GF-D8 (cell line): ENCODE measurements around the gene GPC1.

Experiments used
- DNase-seq: peaks from one replicate; lab custom pipeline; 2025; lab: John Stamatoyannopoulos, UW

GPC1 gene

DNA sequence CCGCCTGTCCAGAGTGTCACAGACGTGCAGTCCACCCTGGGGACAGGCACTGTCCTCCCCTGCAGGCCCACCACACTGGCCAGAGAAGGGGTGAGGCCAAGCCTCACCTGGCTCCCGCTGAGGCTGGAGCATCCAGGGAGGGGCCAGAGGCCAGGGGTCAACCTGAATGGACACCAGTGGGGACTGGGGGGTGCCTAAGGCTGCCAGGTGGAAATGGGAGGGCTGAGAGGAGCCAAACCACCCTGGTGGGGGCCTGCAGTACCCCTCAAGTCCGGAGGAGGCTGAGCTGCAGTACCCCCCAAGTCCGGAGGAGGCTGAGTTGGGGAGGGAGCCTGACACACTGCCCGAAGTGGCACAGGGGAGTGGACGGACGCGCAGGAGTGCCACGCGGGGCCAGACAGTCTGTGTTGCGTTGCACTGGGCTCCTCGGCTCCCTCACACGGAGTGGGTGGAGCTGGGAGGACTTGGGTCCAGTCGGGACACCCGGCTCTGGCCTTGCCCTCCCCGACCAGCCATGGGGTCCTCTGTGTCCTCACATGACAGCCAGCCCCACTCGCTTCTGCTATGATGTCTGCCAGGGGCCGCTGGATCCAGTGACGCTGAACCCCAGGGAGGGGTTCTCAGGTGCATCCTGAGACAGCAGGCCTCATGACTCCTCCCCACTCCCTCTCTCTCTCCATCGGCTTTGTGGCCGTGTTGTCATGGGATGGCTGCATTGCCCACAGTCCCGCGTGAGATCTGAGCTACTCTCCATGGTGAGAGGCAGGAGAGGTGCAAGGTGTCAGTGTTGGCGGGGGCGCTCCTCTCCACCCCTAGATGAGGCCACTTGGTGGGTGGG lies 22.3 kb upstream of the GPC1 start:
- DNase-seq, result no peak

- no peak for DNase-seq
Measured at GRCh38 chr2:240413813-240414429, 21.5 kb upstream of the GPC1 start.

GRCh38 chr2:240416821-240417220 lies 18.6 kb upstream of the GPC1 start:
- DNase-seq, result no peak

- no peak for DNase-seq
Measured at GRCh38 chr2:240418311-240418710, 17.2 kb upstream of the GPC1 start.

- no peak for DNase-seq
Measured at GRCh38 chr2:240419271-240419670, 16.2 kb upstream of the GPC1 start.

DNA sequence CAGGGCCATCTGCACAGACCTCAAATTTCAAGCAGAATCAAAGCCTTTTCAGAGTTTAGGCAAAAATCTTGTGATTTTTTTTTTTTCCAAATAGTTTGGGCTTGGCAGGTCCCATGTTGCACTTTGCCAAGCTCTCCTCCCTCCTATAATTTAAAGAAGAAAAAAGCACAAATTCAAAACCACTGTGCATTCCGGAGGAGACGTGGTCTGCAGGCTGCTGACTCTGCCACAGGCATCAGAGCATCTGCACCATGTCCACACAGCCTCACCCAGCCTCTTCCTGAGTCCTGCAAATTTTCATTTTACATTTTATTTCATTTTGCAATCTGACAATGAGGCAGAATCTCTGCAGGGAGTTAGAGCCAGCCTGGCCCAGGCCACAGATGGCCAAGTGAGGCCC lies 15.7 kb upstream of the GPC1 start:
- DNase-seq, result no peak

DNA sequence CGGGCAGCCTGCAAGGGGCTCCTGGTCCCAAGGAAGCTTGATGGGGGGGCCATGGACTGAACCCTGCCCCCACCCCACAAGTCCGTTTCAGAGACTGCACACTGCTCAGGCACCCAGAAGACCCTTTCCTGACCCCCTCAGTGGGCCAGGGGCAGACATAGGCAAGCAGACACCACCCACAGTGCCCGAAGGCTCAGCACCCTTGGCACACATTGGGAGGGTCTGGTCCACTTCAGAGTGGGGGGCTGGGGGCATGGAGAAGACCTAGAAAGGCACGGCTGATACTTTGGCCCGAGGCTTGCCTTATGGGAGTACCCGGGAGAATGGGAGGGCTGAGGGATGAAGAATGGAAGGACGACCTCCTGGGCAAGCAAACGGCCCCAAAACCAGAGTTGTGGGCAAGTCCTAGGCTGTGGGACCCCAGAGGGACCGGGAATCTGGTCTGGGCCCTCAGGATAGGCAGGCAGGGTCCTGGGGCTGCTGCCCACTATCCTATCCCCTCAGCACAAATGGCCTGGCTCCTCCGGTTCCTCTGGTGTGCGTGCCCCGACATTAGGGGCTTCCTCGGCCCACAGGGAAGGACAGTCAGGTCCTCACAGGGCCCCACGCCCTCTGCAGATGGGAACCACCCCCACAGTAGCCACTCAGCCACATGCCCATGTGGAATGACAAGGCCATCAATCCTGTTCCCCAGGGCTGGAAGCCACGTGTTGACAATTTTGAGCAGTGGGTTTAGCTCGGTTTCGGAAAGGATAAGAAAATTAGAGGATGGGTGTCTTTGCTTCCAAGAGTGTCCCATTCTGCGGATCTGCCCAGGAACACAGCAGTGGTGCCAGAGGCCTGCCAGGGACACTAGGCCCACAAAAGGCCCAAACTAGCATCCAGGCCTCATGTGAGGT lies 15.0 kb upstream of the GPC1 start:
- DNase-seq, result no peak

DNA sequence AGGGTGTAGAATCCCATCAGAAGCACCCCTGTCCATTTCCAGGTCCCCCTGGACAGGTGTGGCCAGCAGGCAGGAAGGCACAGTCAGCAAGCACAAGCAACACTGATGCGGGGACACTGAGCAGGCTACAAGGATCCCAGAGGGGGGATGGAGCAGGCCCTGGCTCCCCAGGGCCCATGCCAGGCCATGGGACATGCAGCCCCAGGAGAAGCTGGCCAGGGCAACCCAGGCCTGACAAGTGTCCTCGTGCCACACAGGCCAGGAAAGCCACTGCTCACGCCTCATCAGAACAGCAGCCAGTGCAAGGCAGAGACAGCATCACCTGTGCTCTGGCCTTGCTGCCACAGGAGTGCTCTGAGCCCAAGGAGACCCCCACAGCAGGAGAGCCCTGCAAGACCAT lies 14.1 kb upstream of the GPC1 start:
- no peak for DNase-seq

DNA sequence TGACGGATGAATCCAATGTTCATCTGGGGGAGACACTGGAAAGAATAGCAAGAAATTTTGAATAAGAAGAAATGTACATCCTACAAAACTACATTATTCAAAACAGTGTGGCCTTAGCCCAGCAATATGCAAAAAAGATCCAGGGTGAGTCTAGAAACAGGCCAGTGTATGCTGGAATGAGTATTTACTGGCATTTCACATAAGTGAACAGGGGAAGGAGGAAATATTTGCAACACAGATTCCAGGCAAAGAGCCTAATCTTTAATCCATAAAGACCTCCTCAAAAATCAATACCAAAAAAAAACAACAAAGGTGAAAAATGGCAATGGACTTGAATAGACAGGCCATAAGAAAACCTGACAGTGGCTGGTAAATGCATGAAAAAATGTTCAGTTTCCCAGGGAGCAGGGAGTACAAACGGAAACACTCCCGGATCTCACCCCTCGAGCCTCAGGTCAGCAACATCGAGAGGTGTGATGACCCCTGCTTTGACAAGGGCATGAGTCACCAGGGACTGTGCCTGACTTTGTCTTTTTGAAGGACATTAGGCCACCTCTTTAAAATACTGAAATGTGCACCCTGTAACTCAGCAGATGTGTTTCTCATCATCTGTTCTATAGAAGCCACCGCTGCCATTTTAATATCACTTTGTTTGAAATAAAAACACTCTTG lies 12.7 kb upstream of the GPC1 start:
- DNase-seq, result no peak

- DNase-seq, result no peak
Measured at GRCh38 chr2:240423788-240424191, 11.7 kb upstream of the GPC1 start.

- DNase-seq, result no peak
Measured at GRCh38 chr2:240424341-240425235, 10.9 kb upstream of the GPC1 start.

GRCh38 chr2:240425236-240425615 lies 10.2 kb upstream of the GPC1 start:
- DNase-seq, result no peak

DNA sequence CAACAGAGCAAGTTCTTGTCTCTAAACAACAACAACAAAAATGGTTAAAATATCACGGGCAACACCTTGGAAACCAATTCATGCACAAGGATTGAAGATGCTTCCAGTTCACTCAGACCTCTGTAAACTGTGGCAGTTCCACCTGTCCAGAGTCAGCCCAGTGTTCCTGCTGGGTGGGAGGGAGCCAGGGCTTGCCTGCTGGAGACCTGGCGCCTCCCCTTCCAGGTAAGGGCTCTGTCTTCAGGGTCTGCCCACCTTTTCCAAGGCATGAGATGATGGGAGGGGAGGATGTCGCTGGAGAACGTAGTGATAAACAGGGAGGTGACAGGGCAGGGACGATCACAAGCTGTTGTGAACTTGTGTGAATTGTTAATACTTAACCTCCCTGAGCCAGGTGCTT lies 9.8 kb upstream of the GPC1 start:
- DNase-seq, result no peak

- DNase-seq, result no peak
Measured at GRCh38 chr2:240426845-240427721, 8.4 kb upstream of the GPC1 start.

DNA sequence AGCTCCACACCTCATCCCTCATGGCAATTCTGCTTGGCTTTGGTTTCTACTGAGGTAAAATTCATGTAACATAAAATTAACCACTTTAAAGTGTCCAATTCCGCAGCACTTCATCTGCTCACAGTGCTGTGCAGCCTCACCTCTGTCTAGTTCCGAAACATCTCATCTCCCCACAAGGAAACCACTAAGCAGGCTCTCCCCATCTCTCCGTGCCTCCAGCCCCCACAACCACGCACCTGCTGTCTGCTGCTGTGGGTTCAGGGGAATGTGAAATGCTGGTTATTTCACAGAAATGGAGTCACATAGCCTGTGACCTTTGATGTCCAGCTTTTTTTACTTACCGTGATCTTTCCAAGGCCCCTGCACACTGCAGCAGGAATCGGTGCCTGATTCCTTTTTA lies 7.7 kb upstream of the GPC1 start:
- DNase-seq, result no peak

DNA sequence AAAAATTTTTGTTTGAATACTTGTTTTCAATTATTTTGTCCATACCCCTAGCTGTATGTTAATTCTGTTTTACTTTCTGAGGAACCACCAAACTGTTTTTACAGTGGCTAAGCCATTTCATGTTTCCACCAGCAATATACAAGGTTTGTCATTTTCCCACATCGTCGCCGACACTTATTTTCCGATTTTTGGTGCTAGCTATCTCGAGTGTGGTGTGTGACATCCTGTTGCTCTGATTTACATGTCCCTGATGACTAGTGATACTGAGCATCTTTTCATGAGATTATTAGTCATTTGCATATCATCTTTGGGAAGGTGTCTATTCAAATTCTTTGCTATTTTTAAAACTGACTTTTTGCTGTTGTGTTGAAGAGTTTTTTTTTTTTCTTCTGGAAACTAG lies 7.2 kb upstream of the GPC1 start:
- no peak for DNase-seq

DNA sequence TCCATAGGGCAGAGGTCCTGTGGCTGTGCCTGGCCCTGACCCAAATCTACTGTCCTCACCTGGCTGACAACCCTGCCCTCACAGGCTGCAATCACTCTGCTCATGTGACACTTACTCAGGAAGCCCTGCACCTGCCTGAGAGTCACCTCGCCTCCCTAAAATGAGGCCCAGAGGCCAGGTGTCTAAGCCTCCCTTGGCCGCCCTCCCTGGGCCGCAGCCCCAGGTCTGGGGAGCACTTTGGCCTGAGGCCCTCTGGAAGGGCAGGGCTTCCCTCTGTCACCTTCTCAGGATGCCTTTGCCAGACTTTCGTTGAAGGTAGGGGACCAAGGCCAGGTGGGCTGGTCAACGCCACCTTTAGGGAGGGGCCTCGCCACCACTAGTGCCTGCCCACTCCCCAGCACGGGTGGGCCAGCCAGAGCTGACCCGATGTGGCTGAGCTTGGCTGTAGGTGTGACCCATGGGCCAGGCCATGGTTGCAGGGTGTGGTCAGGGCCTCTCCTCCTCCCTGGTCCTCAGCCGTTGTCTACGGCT lies 6.1 kb upstream of the GPC1 start:
- DNase-seq, result no peak

GRCh38 chr2:240429872-240430491 lies 5.5 kb upstream of the GPC1 start:
- no peak for DNase-seq

DNA sequence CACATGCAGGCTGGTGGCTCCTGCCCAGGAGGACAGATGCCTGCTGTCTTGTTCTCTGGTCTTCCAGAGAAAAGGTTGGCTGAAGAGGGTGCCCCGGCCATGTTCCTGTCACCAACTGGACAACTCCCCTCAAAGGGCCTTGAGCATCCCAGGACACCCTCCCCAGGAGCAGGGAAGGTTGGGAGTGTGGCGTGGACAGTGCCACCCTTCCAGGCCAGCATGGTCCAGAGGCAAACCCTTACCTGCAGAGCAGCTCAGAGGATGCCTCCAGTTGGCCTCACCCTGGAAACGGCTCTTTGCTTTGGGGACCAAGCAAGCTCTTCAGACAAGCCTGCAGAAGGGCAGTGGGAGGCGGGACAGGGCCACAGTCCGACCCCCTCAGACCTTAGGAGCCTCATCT lies 4.9 kb upstream of the GPC1 start:
- no peak for DNase-seq

GRCh38 chr2:240431271-240431660 lies 4.2 kb upstream of the GPC1 start:
- no peak for DNase-seq
